ENCODE results near the gene MVB12B.

Gene MVB12B

DNA sequence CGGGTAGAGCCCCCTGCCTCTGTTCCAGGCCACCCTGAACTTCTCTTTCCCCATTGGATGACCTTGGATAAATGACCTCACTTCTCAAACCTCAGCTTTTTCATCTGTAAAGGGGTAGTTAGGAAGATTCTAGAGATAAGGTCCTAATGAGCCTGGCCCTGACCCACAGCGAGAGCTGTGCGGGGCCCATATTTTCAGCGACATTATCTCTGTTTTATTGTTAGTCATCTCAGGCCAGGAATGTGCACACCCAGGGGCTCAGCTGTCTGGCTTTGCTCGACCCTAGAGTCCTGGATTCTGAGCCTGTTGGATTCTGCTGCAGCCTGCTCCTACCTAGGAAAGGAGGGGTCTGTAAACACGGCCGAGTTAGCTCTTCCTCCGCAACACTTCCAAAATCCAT, 205.9 kb downstream of the MVB12B start:
- H3K27ac Mint-ChIP-seq, result no peak overlapping the region
- no peaks in the 10 kb centered on the region for H3K9me3 Mint-ChIP-seq
- no peaks in the 10 kb centered on the region for H3K36me3 Mint-ChIP-seq (ENCODE audit: low read depth)
- TF ChIP-seq, protein P1, sequence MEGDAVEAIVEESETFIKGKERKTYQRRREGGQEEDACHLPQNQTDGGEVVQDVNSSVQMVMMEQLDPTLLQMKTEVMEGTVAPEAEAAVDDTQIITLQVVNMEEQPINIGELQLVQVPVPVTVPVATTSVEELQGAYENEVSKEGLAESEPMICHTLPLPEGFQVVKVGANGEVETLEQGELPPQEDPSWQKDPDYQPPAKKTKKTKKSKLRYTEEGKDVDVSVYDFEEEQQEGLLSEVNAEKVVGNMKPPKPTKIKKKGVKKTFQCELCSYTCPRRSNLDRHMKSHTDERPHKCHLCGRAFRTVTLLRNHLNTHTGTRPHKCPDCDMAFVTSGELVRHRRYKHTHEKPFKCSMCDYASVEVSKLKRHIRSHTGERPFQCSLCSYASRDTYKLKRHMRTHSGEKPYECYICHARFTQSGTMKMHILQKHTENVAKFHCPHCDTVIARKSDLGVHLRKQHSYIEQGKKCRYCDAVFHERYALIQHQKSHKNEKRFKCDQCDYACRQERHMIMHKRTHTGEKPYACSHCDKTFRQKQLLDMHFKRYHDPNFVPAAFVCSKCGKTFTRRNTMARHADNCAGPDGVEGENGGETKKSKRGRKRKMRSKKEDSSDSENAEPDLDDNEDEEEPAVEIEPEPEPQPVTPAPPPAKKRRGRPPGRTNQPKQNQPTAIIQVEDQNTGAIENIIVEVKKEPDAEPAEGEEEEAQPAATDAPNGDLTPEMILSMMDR (IDR thresholded peaks at IDR 0.05; ENCODE audit: unreplicated experiment in 3 of 3), result no peak
- peaks cover 51% of the 10 kb centered on the region for H3K4me1 Mint-ChIP-seq
- peak overlapping the region in 1 of 3 experiments; percentile 0 for H3K4me3 Mint-ChIP-seq
- peaks cover 89% of the 10 kb centered on the region for H3K27me3 Mint-ChIP-seq (ENCODE audit: low read depth)

DNA sequence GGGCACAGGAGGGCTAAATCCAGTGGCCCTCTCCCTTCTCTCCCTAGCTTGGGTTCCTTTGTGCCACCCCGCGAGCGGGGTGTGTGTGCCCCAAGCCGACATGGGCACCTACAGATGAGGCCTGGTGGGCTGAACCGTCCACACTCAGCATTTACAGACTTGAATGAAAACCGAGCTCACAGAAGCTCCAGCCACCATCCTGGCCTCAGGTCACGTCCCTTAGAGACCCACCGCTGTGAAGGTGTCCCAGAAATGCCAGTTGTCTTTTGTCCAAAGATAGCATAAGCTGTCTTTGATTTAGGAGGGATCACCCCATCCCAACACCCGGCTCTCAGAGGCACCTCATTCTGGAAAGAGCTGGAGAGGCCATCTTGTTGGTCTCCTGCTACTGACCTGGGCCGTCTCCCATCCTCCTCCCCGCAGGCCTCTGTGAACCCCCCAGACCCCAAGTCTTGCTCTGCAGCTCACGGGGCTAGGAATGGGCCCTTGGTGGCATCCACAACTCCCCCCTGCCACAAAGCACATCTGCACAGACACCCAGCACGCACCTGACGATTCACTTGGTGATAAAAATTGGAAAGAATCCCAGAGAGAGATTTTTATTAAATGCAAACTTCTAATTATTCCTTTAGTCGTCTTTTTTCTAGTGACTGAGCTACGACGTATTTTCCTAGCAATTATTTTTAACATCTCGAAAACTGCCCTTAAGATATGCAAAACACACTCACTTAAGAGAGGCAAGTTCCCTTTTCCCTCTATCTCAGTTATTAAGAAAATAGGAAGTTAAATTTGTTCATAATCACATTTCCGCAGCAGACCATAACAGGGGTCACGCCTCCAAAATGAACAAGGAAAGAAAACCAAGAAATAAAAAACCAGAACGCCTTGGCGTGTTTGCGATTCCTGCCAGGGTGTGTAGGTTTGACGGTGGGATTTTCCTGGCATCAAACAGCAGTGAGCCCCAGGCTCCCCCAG, 206.6 kb downstream of the MVB12B start:
- H3K4me1 Mint-ChIP-seq, result peaks cover 54% of the 10 kb centered on the region
- H3K27me3 Mint-ChIP-seq (ENCODE audit: low read depth), result peaks cover 89% of the 10 kb centered on the region
- H3K9me3 Mint-ChIP-seq, result no peaks in the 10 kb centered on the region
- TF ChIP-seq, protein P1 (IDR thresholded peaks at IDR 0.05; ENCODE audit: unreplicated experiment in 3 of 3), result no peak
- H3K27ac Mint-ChIP-seq, result no peak overlapping the region
- peak overlapping the region in 1 of 3 experiments; percentile 0 for H3K4me3 Mint-ChIP-seq
- no peaks in the 10 kb centered on the region for H3K36me3 Mint-ChIP-seq (ENCODE audit: low read depth)

DNA sequence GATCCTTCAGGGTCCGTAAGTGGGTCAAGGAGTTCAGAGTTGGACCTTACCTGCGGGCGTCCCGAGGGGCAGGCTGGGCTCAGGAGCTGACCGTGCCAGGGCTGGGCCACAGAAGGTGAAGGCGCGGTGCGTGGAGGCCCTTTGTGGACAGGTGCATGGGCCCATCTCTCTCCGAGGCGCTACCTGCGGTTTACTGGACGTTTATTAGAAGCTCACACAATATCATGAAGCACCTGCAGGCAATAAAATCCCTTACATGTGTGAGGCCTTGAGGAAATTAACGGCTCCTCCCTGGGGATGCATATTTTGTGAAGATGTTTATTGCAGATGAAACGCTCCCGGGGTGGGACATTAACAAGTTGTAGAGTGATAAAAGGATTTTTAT, 207.3 kb downstream of the MVB12B start:
- Mint-ChIP-seq H3K27me3 (ENCODE audit: low read depth) (peaks cover 86% of the 10 kb centered on the region), H3K4me1 (peaks cover 54% of the 10 kb centered on the region), H3K27ac (no peak overlapping the region), H3K9me3 (no peaks in the 10 kb centered on the region), H3K4me3 (no peak overlapping the region), H3K36me3 (ENCODE audit: low read depth) (no peaks in the 10 kb centered on the region)
- TF ChIP-seq, protein P1 (IDR thresholded peaks at IDR 0.05; ENCODE audit: unreplicated experiment in 3 of 3), result no peak

DNA sequence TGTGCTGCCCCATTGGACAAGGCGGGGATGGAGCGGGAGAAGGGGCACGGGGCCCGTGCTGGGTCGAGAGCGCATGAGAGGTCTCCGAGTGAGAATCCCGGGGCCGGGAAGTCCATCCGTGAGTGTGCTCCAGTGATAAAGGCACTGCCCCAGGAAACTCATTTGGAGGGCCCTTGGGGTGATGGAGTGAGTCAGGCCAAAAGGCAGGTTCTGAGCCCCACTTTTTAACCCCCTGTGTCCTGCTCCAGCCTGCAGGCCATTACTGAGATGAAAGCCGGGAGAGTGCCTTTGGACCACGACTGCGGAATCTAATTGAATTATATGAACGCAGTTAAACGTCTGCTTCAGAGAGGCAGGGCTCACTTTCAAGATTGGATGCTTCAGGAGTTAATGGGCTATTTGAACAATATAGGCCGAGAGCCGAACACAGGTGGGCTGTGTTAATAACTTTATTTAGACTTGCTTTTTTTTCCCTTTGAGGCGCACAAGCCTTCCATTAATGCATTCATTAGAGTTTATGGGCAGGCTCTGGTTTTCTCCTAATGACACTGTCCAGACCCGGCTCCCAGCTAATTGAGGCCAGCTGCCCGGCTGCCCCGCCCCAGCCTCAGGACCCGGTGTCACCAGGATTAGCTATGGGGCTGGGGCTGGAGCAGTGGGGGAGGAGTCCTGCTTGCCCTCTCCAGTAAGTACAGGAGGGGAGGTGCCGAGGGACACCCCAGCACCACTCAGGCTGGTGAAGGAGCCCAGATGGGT, 208.0 kb downstream of the MVB12B start:
- Mint-ChIP-seq H3K27me3 (ENCODE audit: low read depth) (peaks cover 84% of the 10 kb centered on the region), H3K4me3 (no peak overlapping the region), H3K4me1 (peaks cover 53% of the 10 kb centered on the region), H3K9me3 (no peaks in the 10 kb centered on the region), H3K27ac (no peak overlapping the region), H3K36me3 (ENCODE audit: low read depth) (no peaks in the 10 kb centered on the region)
- TF ChIP-seq, protein P1 (IDR thresholded peaks at IDR 0.05; ENCODE audit: unreplicated experiment in 3 of 3), result no peak

DNA sequence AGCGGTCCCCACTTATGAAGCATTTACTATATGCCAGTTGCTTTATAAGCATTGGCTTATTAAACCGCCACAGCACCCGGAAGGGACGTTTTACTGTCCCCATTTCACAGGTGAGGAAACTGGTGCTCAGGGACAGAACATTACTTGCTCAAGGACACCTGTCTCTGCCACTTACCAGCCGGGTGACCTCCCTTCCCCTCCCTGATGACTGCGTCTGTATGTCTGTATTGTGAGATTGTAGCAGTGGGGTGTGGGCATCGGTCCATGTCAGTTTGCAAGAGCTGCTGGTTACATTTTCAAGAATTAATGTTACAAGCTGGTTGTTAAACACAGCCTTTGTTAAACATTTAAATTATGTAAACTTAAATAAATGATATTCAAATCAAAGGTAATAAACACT, 209.5 kb downstream of the MVB12B start:
- Mint-ChIP-seq H3K27me3 (ENCODE audit: low read depth) (peaks cover 77% of the 10 kb centered on the region), H3K4me1 (peaks cover 47% of the 10 kb centered on the region), H3K27ac (no peak overlapping the region), H3K36me3 (ENCODE audit: low read depth) (no peaks in the 10 kb centered on the region), H3K9me3 (no peaks in the 10 kb centered on the region), H3K4me3 (no peak overlapping the region)
- TF ChIP-seq, protein P1 (IDR thresholded peaks at IDR 0.05; ENCODE audit: unreplicated experiment in 3 of 3), result no peak

Data from nephron (organoid).